T-cell (primary cell): ENCODE measurements around the gene DNASE2B. TPM values are rescaled to one million over a fixed set of nuclear protein-coding genes. Genes with fewer than 3 reads are reported as not detected.

Experiments
- ATAC-seq, 4 experiments: fragments of 200-7000 bp in 3 of 4; fragments of 150-1000 bp in 1 of 4; cut with Tn5 transposase; replicated peaks in 1 of 4; 1 replicate in 3 of 4; 2 replicates in 1 of 4; pipeline ENCODE4 v1.10.0; 2021; ENCODE audit warnings: moderate library complexity in 3 of 4, mild to moderate bottlenecking in 2 of 4, moderate number of reproducible peaks in 1 of 4
- CTCF ChIA-PET, 2 donors: fragments of 300-600 bp; sonication (Branson Sonifier 250); formaldehyde crosslinking; loops; one replicate each; lab custom pipeline; 2022; ENCODE audit warnings: antibody characterized with exemption in 2 of 2; lab: Charles Lee
- POLR2A ChIA-PET, 2 donors: fragments of 300-600 bp; sonication (Branson Sonifier 250); formaldehyde crosslinking; loops; one replicate each; lab custom pipeline; 2022; ENCODE audit warnings: antibody characterized with exemption in 2 of 2; lab: Charles Lee
- DNase-seq, 35 experiments: peaks; one replicate each; pipeline versions ENCODE4 v3.0.0 to v3.0.0-alpha.2; 2013 to 2023
- H3K27ac ChIP-seq: one replicate; pipeline ENCODE4 v1.5.1; 2013; ENCODE audit warnings: low read length
- H3K27me3 ChIP-seq, 2 experiments: replicated peaks in 1 of 2; 1 replicate in 1 of 2; 2 replicates in 1 of 2; pipeline versions ENCODE4 v1.6.1 to v1.7.0; 2013; ENCODE audit warnings: low read length in 1 of 2, mixed read lengths in 1 of 2; ENCODE audit not compliant: control insufficient read depth in 2 of 2, insufficient read depth in 2 of 2; ENCODE audit errors: extremely low read depth in 1 of 2
- H3K36me3 ChIP-seq, 2 donors: 1 replicate in 1 of 2; 2 replicates in 1 of 2; pipeline versions ENCODE4 v1.6.1 to v1.7.0; 2013; ENCODE audit warnings: low read length in 1 of 2; ENCODE audit not compliant: control insufficient read depth in 2 of 2, insufficient read depth in 1 of 2; ENCODE audit errors: extremely low read depth in 1 of 2
- H3K4me1 ChIP-seq, 2 experiments: 1 replicate in 1 of 2; 2 replicates in 1 of 2; pipeline versions ENCODE4 v1.6.1 to v1.7.0; 2013; ENCODE audit warnings: low read length in 2 of 2, mixed read lengths in 1 of 2; ENCODE audit not compliant: insufficient read depth in 2 of 2, control insufficient read depth in 1 of 2; ENCODE audit errors: extremely low read depth in 1 of 2
- H3K4me3 ChIP-seq, 2 donors: 1 replicate in 1 of 2; 2 replicates in 1 of 2; pipeline versions ENCODE4 v1.5.1 to v1.7.0; 2013; ENCODE audit warnings: mild to moderate bottlenecking in 2 of 2, low read length in 1 of 2, moderate library complexity in 1 of 2; ENCODE audit not compliant: control insufficient read depth in 1 of 2; ENCODE audit errors: extremely low read depth in 1 of 2
- H3K9me3 ChIP-seq: 2 replicates; pipeline ENCODE4 v1.7.0; 2013
- H3K27ac Mint-ChIP-seq, 2 donors: one replicate each; pipeline ENCODE4 v1.8.0; 2020 to 2021; ENCODE audit warnings: mild to moderate bottlenecking in 2 of 2, mixed read lengths in 2 of 2
- H3K27me3 Mint-ChIP-seq, 2 donors: one replicate each; pipeline ENCODE4 v1.8.0; 2021 to 2022; ENCODE audit warnings: mixed read lengths in 2 of 2
- H3K36me3 Mint-ChIP-seq: one replicate; pipeline ENCODE4 v1.8.0; 2021; ENCODE audit warnings: mixed read lengths
- H3K4me1 Mint-ChIP-seq, 3 donors: one replicate each; pipeline ENCODE4 v1.8.0; 2020 to 2022; ENCODE audit warnings: mixed read lengths in 3 of 3, mild to moderate bottlenecking in 1 of 3
- H3K4me3 Mint-ChIP-seq, 3 donors: one replicate each; pipeline ENCODE4 v1.8.0; 2020 to 2022; ENCODE audit warnings: mild to moderate bottlenecking in 3 of 3, mixed read lengths in 3 of 3, moderate library complexity in 3 of 3
- H3K9me3 Mint-ChIP-seq, 3 donors: one replicate each; pipeline ENCODE4 v1.8.0; 2020 to 2022; ENCODE audit warnings: mixed read lengths in 3 of 3
- WGBS: methylation state at CpG from one replicate; pipeline ENCODE4 v1.1.5; 2013; ENCODE audit warnings: missing lambda C conversion rate; ENCODE audit not compliant: insufficient coverage; 5-methylcytosine and 5-hydroxymethylcytosine counted together
- total RNA-seq, 35 experiments: library from RNA in 6 of 35; stranded (reverse) in 6 of 35; fragments of 120-200 nt in 1 of 35; gene quantifications; one replicate each; pipeline versions ENCODE4 v1.2.1 to v1.2.4 and lab custom pipeline; 2013 to 2026

Gene DNASE2B
- total RNA-seq, 5 donors from 2014 or later (not counting 1 experiment from before 2014, with no cell fraction given): not detected

GRCh38 chr1:84387480-84388163 lies 10.7 kb upstream of the DNASE2B start:
- H3K27ac Mint-ChIP-seq: no peak overlapping the region
- H3K27ac ChIP-seq: no peak overlapping the region
- H3K36me3 ChIP-seq: no peaks in the 10 kb centered on the region
- H3K9me3 Mint-ChIP-seq: no peaks in the 10 kb centered on the region
- ATAC-seq: no peak
- POLR2A ChIA-PET: no interaction called here
- DNase-seq: peak in 1 of 35 experiments; percentile 17
- H3K4me1 ChIP-seq: no peaks in the 10 kb centered on the region
- CTCF ChIA-PET: interaction anchor here in 1 of 2 donors (1.0 kb wide), 1 partner anchor 246 kb away, joined by 4 read pairs; no protein-coding TSS in a partner anchor
- peaks cover 0 to 8% of the 10 kb centered on the region in 2 donors for H3K27me3 Mint-ChIP-seq
- no peaks in the 10 kb centered on the region for H3K9me3 ChIP-seq
- H3K4me3 Mint-ChIP-seq: no peak overlapping the region
- no peaks in the 10 kb centered on the region for H3K4me1 Mint-ChIP-seq
- H3K4me3 ChIP-seq: no peak overlapping the region
- no peaks in the 10 kb centered on the region for H3K27me3 ChIP-seq
- WGBS: 82% methylated on average over 3 of the region's 8 CpGs
- no peaks in the 10 kb centered on the region for H3K36me3 Mint-ChIP-seq

GRCh38 chr1:84390226-84390625 lies 8.1 kb upstream of the DNASE2B start:
- ChIA-PET CTCF (interaction anchor here in 1 of 2 donors (1.0 kb wide), 1 partner anchor 249 kb away, joined by 3 read pairs; no protein-coding TSS in a partner anchor), POLR2A (interaction anchor here in 1 of 2 donors (0.6 kb wide), 1 partner anchor 324 kb away, joined by 3 read pairs; no protein-coding TSS in a partner anchor)
- Histone ChIP-seq H3K4me1 (no peaks in the 10 kb centered on the region), H3K27ac (no peak overlapping the region), H3K36me3 (no peaks in the 10 kb centered on the region), H3K27me3 (no peaks in the 10 kb centered on the region), H3K9me3 (no peaks in the 10 kb centered on the region), H3K4me3 (no peak overlapping the region)
- no peak for DNase-seq
- no peak overlapping the region for H3K27ac Mint-ChIP-seq
- H3K9me3 Mint-ChIP-seq: no peaks in the 10 kb centered on the region
- no peak for ATAC-seq
- H3K4me3 Mint-ChIP-seq: no peak overlapping the region
- no peaks in the 10 kb centered on the region for H3K4me1 Mint-ChIP-seq
- peaks cover 0 to 4% of the 10 kb centered on the region in 2 donors for H3K27me3 Mint-ChIP-seq
- no peaks in the 10 kb centered on the region for H3K36me3 Mint-ChIP-seq

GRCh38 chr1:84401156-84401555 lies 2.9 kb downstream of the DNASE2B start:
- POLR2A ChIA-PET: no interaction called here
- Histone ChIP-seq H3K27me3 (no peaks in the 10 kb centered on the region), H3K36me3 (no peaks in the 10 kb centered on the region), H3K27ac (no peak overlapping the region), H3K4me1 (no peaks in the 10 kb centered on the region), H3K9me3 (no peaks in the 10 kb centered on the region), H3K4me3 (no peak overlapping the region)
- Mint-ChIP-seq H3K27me3 (no peaks in the 10 kb centered on the region), H3K4me3 (no peak overlapping the region), H3K27ac (no peak overlapping the region), H3K36me3 (no peaks in the 10 kb centered on the region), H3K9me3 (no peaks in the 10 kb centered on the region), H3K4me1 (no peaks in the 10 kb centered on the region)
- no peak for DNase-seq
- CTCF ChIA-PET: no interaction called here
- WGBS: no CpG with 5 or more reads among the region's 3 CpGs
- no peak for ATAC-seq

- H3K4me1 ChIP-seq: no peaks in the 10 kb centered on the region
- H3K4me3 ChIP-seq: no peak overlapping the region
- POLR2A ChIA-PET: no interaction called here
- no peaks in the 10 kb centered on the region for H3K36me3 Mint-ChIP-seq
- no peaks in the 10 kb centered on the region for H3K36me3 ChIP-seq
- H3K4me1 Mint-ChIP-seq: no peaks in the 10 kb centered on the region
- H3K9me3 Mint-ChIP-seq: no peaks in the 10 kb centered on the region
- H3K9me3 ChIP-seq: no peaks in the 10 kb centered on the region
- ATAC-seq: no peak
- peaks cover 0 to 3% of the 10 kb centered on the region in 2 donors for H3K27me3 Mint-ChIP-seq
- no peak overlapping the region for H3K27ac Mint-ChIP-seq
- no peak overlapping the region for H3K4me3 Mint-ChIP-seq
- H3K27me3 ChIP-seq: no peaks in the 10 kb centered on the region
- no peak for DNase-seq
- H3K27ac ChIP-seq: no peak overlapping the region
- CTCF ChIA-PET: no interaction called here
These were observed 3.8 kb downstream of the DNASE2B start for GRCh38 chr1:84402060-84402459.

- H3K4me3 ChIP-seq: no peak overlapping the region
- CTCF ChIA-PET: no interaction called here
- no peaks in the 10 kb centered on the region for H3K36me3 Mint-ChIP-seq
- H3K27ac ChIP-seq: no peak overlapping the region
- no peak overlapping the region for H3K27ac Mint-ChIP-seq
- peaks cover 0 to 4% of the 10 kb centered on the region in 2 donors for H3K27me3 Mint-ChIP-seq
- no peaks in the 10 kb centered on the region for H3K4me1 Mint-ChIP-seq
- no peaks in the 10 kb centered on the region for H3K9me3 ChIP-seq
- H3K4me3 Mint-ChIP-seq: no peak overlapping the region
- POLR2A ChIA-PET: no interaction called here
- H3K36me3 ChIP-seq: no peaks in the 10 kb centered on the region
- ATAC-seq: no peak
- H3K9me3 Mint-ChIP-seq: no peaks in the 10 kb centered on the region
- DNase-seq: no peak
- no peaks in the 10 kb centered on the region for H3K4me1 ChIP-seq
- H3K27me3 ChIP-seq: no peaks in the 10 kb centered on the region
These were observed 4.2 kb downstream of the DNASE2B start for GRCh38 chr1:84402501-84402900.

GRCh38 chr1:84403347-84403746 lies 5.1 kb downstream of the DNASE2B start:
- DNase-seq (no peak), ATAC-seq (no peak)
- no peaks in the 10 kb centered on the region for H3K36me3 Mint-ChIP-seq

More at GRCh38 chr1:84403347-84403746, 5.1 kb downstream of the DNASE2B start:
- POLR2A ChIA-PET: no interaction called here
- Mint-ChIP-seq H3K4me3 (no peak overlapping the region), H3K27ac (no peak overlapping the region), H3K4me1 (no peaks in the 10 kb centered on the region), H3K9me3 (no peaks in the 10 kb centered on the region), H3K27me3 (peaks cover 0 to 4% of the 10 kb centered on the region in 2 donors)
- CTCF ChIA-PET: no interaction called here
- Histone ChIP-seq H3K4me1 (no peaks in the 10 kb centered on the region), H3K9me3 (no peaks in the 10 kb centered on the region), H3K27ac (no peak overlapping the region), H3K27me3 (no peaks in the 10 kb centered on the region), H3K36me3 (no peaks in the 10 kb centered on the region), H3K4me3 (no peak overlapping the region)
- WGBS: no CpG with 5 or more reads among the region's 2 CpGs
